ENCODE data around the gene SAMD7.

The SAMD7 gene

GRCh38 chr3:169969174-169970095, 58.1 kb downstream of the SAMD7 start:
- Histone ChIP-seq H3K36me3 (ENCODE audit: control insufficient read depth, insufficient read depth, low read length) (no peaks in the 10 kb centered on the region), H3K9me3 (ENCODE audit: control insufficient read depth, low read length) (no peaks in the 10 kb centered on the region), H3K4me3 (ENCODE audit: low read length) (no peak overlapping the region), H3K27me3 (ENCODE audit: control insufficient read depth, insufficient read depth, low read length) (no peaks in the 10 kb centered on the region), H3K4me1 (ENCODE audit: control insufficient read depth, insufficient read depth, low read length) (peaks cover 18% of the 10 kb centered on the region), H3K9ac (ENCODE audit: low read length) (no peak overlapping the region)

GRCh38 chr3:169970847-169971246, 59.5 kb downstream of the SAMD7 start:
- Histone ChIP-seq H3K36me3 (ENCODE audit: control insufficient read depth, insufficient read depth, low read length) (no peaks in the 10 kb centered on the region), H3K4me1 (ENCODE audit: control insufficient read depth, insufficient read depth, low read length) (peaks cover 15% of the 10 kb centered on the region), H3K4me3 (ENCODE audit: low read length) (no peak overlapping the region), H3K9ac (ENCODE audit: low read length) (no peak overlapping the region), H3K9me3 (ENCODE audit: control insufficient read depth, low read length) (no peaks in the 10 kb centered on the region), H3K27me3 (ENCODE audit: control insufficient read depth, insufficient read depth, low read length) (no peaks in the 10 kb centered on the region)

DNA sequence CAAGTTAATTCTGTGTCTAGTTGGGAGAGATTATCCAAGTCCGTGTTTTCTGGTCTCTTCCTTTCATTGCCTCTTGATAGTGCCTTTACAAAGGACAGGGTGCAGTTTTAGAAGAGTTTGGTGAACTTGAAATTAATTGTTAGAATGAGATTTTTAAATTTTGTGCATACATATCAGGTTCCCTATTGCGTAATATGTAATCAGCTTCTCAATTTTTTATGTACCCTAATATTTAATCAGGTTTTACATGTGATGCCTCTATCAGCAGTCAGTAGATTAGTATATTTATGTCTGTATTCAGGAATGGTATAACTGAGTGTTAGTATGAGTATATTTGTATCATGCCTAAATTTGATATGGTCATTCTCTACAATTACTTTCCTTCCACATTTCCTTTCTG, 60.1 kb downstream of the SAMD7 start:
- H3K4me3 ChIP-seq (ENCODE audit: low read length): no peak overlapping the region
- H3K36me3 ChIP-seq (ENCODE audit: control insufficient read depth, insufficient read depth, low read length): no peaks in the 10 kb centered on the region
- no peak overlapping the region for H3K9ac ChIP-seq (ENCODE audit: low read length)
- no peaks in the 10 kb centered on the region for H3K9me3 ChIP-seq (ENCODE audit: control insufficient read depth, low read length)
- no peaks in the 10 kb centered on the region for H3K27me3 ChIP-seq (ENCODE audit: control insufficient read depth, insufficient read depth, low read length)
- H3K4me1 ChIP-seq (ENCODE audit: control insufficient read depth, insufficient read depth, low read length): peaks cover 11% of the 10 kb centered on the region

DNA sequence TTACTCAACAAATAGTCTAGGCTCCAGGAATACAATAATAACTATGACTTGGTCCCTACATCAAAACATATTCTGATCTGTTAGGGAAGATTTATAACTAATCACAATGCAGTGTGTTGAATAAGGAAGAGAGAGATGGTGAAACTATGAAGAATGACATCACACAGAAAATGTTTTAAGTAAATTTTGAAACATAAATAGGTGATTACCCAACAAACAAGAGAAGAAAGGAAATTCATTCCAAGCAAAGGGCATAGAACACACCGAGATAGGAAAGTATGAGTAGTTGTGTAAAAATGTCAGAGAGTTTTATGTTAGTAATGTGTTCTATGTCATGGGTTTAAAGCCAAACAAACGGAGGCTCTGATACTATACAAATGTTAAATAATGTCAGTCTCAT, 68.7 kb downstream of the SAMD7 start:
- H3K9ac ChIP-seq (ENCODE audit: low read length): no peak overlapping the region
- peaks cover 13% of the 10 kb centered on the region for H3K36me3 ChIP-seq (ENCODE audit: control insufficient read depth, insufficient read depth, low read length)
- H3K4me1 ChIP-seq (ENCODE audit: control insufficient read depth, insufficient read depth, low read length): no peaks in the 10 kb centered on the region
- no peaks in the 10 kb centered on the region for H3K27me3 ChIP-seq (ENCODE audit: control insufficient read depth, insufficient read depth, low read length)
- H3K4me3 ChIP-seq (ENCODE audit: low read length): no peak overlapping the region
- H3K9me3 ChIP-seq (ENCODE audit: control insufficient read depth, low read length): no peaks in the 10 kb centered on the region

DNA sequence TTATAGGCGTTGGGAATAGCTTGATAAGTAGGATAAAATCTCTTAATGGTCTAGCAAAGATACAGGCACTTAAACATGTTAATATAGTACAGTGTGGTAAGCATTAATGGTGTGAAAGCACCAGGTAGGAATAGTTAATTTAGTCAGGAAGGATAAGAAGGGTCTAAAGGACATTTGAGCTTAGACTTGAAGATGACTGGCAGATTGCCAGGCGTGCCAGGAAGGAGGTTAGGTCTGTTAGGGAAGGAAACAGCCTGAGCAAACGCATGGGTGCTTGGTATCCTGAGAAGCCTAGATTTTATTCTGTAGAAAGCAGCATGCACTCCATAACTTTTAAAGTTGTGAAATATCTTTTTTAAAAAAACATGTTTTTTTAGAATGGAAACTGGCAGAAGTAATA, 72.9 kb downstream of the SAMD7 start:
- Histone ChIP-seq H3K36me3 (ENCODE audit: control insufficient read depth, insufficient read depth, low read length) (peaks cover 15% of the 10 kb centered on the region), H3K9ac (ENCODE audit: low read length) (no peak overlapping the region), H3K9me3 (ENCODE audit: control insufficient read depth, low read length) (no peaks in the 10 kb centered on the region), H3K4me3 (ENCODE audit: low read length) (no peak overlapping the region), H3K4me1 (ENCODE audit: control insufficient read depth, insufficient read depth, low read length) (no peaks in the 10 kb centered on the region), H3K27me3 (ENCODE audit: control insufficient read depth, insufficient read depth, low read length) (no peaks in the 10 kb centered on the region)

All from mucosa of stomach (tissue), 1 donor.